Thoracic aorta (tissue), 2 donors: ENCODE results near the gene SYP. TPM values are rescaled to one million over a fixed set of nuclear protein-coding genes. Genes with fewer than 3 reads are reported as not detected.
"Not testable (repeated sequence)": the region's sequence is repeated elsewhere in the genome, so short reads cannot be mapped to it uniquely, and the experiment has no call there.

Source experiments
- ATAC-seq: fragments of 150-250 bp; one replicate; pipeline ENCODE4 v1.8.0; 2017; ENCODE audit warnings: low read depth; ENCODE audit not compliant: insufficient number of reproducible peaks, low FRiP score
- DNase-seq: peaks from one replicate; pipeline ENCODE4 v3.0.0-alpha.2; 2020; ENCODE audit warnings: low spot score
- H3K27ac ChIP-seq, 2 donors: fragments of 200-600 bp; sonication (generic); 1 replicate in 1 of 2; 2 replicates in 1 of 2; pipeline ENCODE4 v1.5.1; 2016; ENCODE audit warnings: mild to moderate bottlenecking in 2 of 2, moderate library complexity in 2 of 2
- H3K27me3 ChIP-seq: fragments of 200-600 bp; sonication (generic); replicated peaks from 2 replicates; pipeline ENCODE4 v1.6.0; 2016; ENCODE audit warnings: mild to moderate bottlenecking; ENCODE audit not compliant: insufficient read depth
- H3K36me3 ChIP-seq: fragments of 200-600 bp; sonication (generic); one replicate; pipeline ENCODE4 v1.5.1; 2016
- H3K4me1 ChIP-seq, 2 donors: fragments of 200-600 bp; sonication (generic); 1 replicate in 1 of 2; 2 replicates in 1 of 2; pipeline versions ENCODE4 v1.5.1 to v1.6.0; 2016; ENCODE audit warnings: low read depth in 2 of 2, mild to moderate bottlenecking in 1 of 2; ENCODE audit not compliant: control insufficient read depth in 1 of 2
- H3K4me3 ChIP-seq: fragments of 200-600 bp; sonication (generic); 2 replicates; pipeline ENCODE4 v1.5.1; 2016; ENCODE audit warnings: mild to moderate bottlenecking
- H3K9me3 ChIP-seq: fragments of 200-600 bp; sonication (generic); 2 replicates; pipeline ENCODE4 v1.5.1; 2016
- CTCF ChIP-seq: fragments of 200-600 bp; sonication (generic); IDR thresholded peaks from one replicate; pipeline ENCODE4 v1.5.1; 2019; ENCODE audit warnings: antibody characterized with exemption
- total RNA-seq, 2 donors: library from RNA; depleted of rRNA; stranded (reverse); fragments of >200 nt; gene quantifications; one replicate each; pipeline versions ENCODE4 v1.1.0 to v1.2.3, GENCODE V29; 2016

SYP gene
- total RNA-seq, 2 donors from 2014 or later, result 3.2 to 6.9 TPM

GRCh38 chrX:49147936-49148335 is 52.1 kb downstream of the SYP start:
- ATAC-seq (no peak), DNase-seq (no peak)
- no peaks in the 10 kb centered on the region for H3K4me1 ChIP-seq

GRCh38 chrX:49147282-49147681 is 52.7 kb downstream of the SYP start:
- Histone ChIP-seq H3K4me3 (no peak overlapping the region), H3K27me3 (no peaks in the 10 kb centered on the region), H3K9me3 (no peaks in the 10 kb centered on the region), H3K27ac (no peak overlapping the region), H3K36me3 (no peaks in the 10 kb centered on the region), H3K4me1 (no peaks in the 10 kb centered on the region)
- ATAC-seq, result no peak
- no peak for DNase-seq
- no peak for TF ChIP-seq CTCF

More at GRCh38 chrX:49147936-49148335, 52.1 kb downstream of the SYP start:
- H3K36me3 ChIP-seq, result no peaks in the 10 kb centered on the region
- no peak overlapping the region for H3K27ac ChIP-seq
- no peaks in the 10 kb centered on the region for H3K27me3 ChIP-seq
- no peak for TF ChIP-seq CTCF
- H3K4me3 ChIP-seq, result no peak overlapping the region
- H3K9me3 ChIP-seq, result no peaks in the 10 kb centered on the region

- DNase-seq, H3K4me3 ChIP-seq, H3K4me1 ChIP-seq, H3K9me3 ChIP-seq, H3K36me3 ChIP-seq, H3K27ac ChIP-seq, H3K27me3 ChIP-seq, ATAC-seq: not testable (repeated sequence)
Measured at GRCh38 chrX:49143154-49143553, 56.8 kb downstream of the SYP start.

- not testable (repeated sequence) for H3K36me3 ChIP-seq, ATAC-seq, H3K27me3 ChIP-seq, H3K4me3 ChIP-seq, H3K4me1 ChIP-seq, DNase-seq, H3K27ac ChIP-seq, H3K9me3 ChIP-seq
- peak; percentile 45 for TF ChIP-seq CTCF
Measured at GRCh38 chrX:49142264-49142663, 57.7 kb downstream of the SYP start.

- H3K4me3 ChIP-seq, result no peak overlapping the region
- H3K27ac ChIP-seq, result no peak overlapping the region
- no peaks in the 10 kb centered on the region for H3K4me1 ChIP-seq
- no peaks in the 10 kb centered on the region for H3K27me3 ChIP-seq
- no peaks in the 10 kb centered on the region for H3K36me3 ChIP-seq
- DNase-seq (no peak), ATAC-seq (no peak)
- H3K9me3 ChIP-seq, result no peaks in the 10 kb centered on the region
- TF ChIP-seq CTCF, result no peak
Measured at GRCh38 chrX:49139713-49140112, 60.3 kb downstream of the SYP start.

Other genes with a start within 250 kb of the SYP start
- 10 to 100 TPM; 28.4 to 40.5 TPM for gene OTUD5, start 242.6 kb downstream of the SYP start, total RNA-seq
- 1 to 10 TPM; 3.8 to 5.0 TPM for gene KCND1, start 228.3 kb downstream of the SYP start, total RNA-seq
- 10 to 100 TPM; 29.8 to 36.6 TPM for gene GRIPAP1, start 197.9 kb downstream of the SYP start, total RNA-seq
- 100 to 1,000 TPM in 1 of 2 donors, 10 to 100 TPM in 1; 83.8 to 106 TPM for gene TFE3, start 156.8 kb downstream of the SYP start, total RNA-seq
- 1 to 10 TPM; 3.6 to 5.6 TPM for gene CCDC120, start 141.2 kb downstream of the SYP start, total RNA-seq
- gene PRAF2, start 126.2 kb downstream of the SYP start, total RNA-seq, result 10 to 100 TPM; 24.0 to 25.7 TPM
- gene WDR45, start 120.3 kb downstream of the SYP start, total RNA-seq, result 100 to 1,000 TPM in 1 of 2 donors, 10 to 100 TPM in 1; 90.2 to 108 TPM
- gene GPKOW, start 76.5 kb downstream of the SYP start, total RNA-seq, result 10 to 100 TPM; 22.2 to 23.3 TPM
- gene MAGIX, start 37.4 kb downstream of the SYP start, total RNA-seq, result 10 to 100 TPM in 1 of 2 donors, 1 to 10 TPM in 1; 3.5 to 16.8 TPM
- 100 to 1,000 TPM in 1 of 2 donors, 10 to 100 TPM in 1; 90.2 to 101 TPM for gene PLP2, start 28.3 kb downstream of the SYP start, total RNA-seq
- gene PRICKLE3, start 13.8 kb downstream of the SYP start, total RNA-seq, result 10 to 100 TPM; 21.4 to 46.7 TPM
- gene CACNA1F, start 33.1 kb upstream of the SYP start, total RNA-seq, result under 1 TPM in 1 of 2 donors, not detected in 1; 0.81 TPM
- gene CCDC22, start 35.3 kb upstream of the SYP start, total RNA-seq, result 10 to 100 TPM; 22.3 to 23.2 TPM
- not detected for gene FOXP3, start 64.5 kb upstream of the SYP start, total RNA-seq
- gene PPP1R3F, start 69.6 kb upstream of the SYP start, total RNA-seq, result 10 to 100 TPM; 12.6 to 14.8 TPM
- not detected for gene GAGE10, start 103.5 kb upstream of the SYP start, total RNA-seq
- gene GAGE12J, start 121.8 kb upstream of the SYP start, total RNA-seq, result not detected
- gene GAGE13, start 131.4 kb upstream of the SYP start, total RNA-seq, result not detected